Retina (tissue), 1 donor: ENCODE data around the gene TYMP.
"Not testable (repeated sequence)": the region's sequence is repeated elsewhere in the genome, so short reads cannot be mapped to it uniquely, and the experiment has no call there.

Experiments used
- DNase-seq: peaks from one replicate; pipeline ENCODE4 v3.0.0-alpha.2; 2016

TYMP gene

GRCh38 chr22:50562523-50563412 lies 33.0 kb upstream of the TYMP start, which contains the start of gene SYCE3:
Gene SYCE3, minus strand, starts transcription at chr22:50562919. Its CDS starts 6,514 bp downstream, at chr22:50556405.
- DNase-seq: peak; percentile 99

GRCh38 chr22:50561401-50562358 lies 31.9 kb upstream of the TYMP start:
- DNase-seq: no peak

DNA sequence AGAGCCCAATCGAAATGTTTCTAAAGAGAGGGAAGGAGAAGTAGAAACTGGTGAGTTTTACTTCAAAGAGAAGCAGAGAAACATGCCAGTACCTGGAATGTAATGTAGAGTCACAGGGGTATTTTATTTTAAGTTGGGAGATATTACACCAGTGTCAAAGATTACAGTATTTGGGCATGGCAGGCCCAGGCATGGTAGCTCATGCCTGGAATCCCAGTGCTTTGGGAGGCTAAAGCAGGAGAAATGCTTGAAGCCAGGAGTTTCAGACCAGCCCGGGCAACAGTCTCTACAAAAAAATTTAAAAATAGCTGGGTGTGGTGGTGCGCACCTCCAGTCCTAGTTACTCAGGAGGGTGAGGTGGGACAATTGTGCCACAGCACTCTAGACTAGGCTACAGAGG lies 30.2 kb upstream of the TYMP start:
- no peak for DNase-seq

DNA sequence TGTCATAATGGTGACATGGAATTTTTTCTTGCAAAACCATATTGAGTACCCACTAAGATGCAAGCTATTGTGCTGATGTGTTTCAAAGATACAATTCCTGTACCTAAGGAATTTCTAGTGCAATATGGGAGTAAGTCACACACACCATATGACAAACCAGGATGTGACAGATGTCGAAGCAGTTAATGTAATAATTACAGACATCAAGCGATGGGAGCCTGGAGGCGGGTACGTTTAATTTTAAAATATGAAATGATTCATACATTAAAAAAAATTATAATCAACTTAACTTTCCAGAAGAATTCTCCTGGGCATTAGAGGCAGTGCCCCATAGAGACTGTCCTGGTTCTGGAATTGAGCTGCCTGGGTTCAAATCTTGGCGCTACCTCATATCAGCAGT lies 26.9 kb upstream of the TYMP start:
- DNase-seq: no peak

GRCh38 chr22:50553310-50553709 lies 23.5 kb upstream of the TYMP start:
- DNase-seq: no peak

GRCh38 chr22:50551160-50551752 lies 21.4 kb upstream of the TYMP start:
- DNase-seq: no peak

GRCh38 chr22:50550395-50550794 lies 20.6 kb upstream of the TYMP start:
- DNase-seq: no peak

DNA sequence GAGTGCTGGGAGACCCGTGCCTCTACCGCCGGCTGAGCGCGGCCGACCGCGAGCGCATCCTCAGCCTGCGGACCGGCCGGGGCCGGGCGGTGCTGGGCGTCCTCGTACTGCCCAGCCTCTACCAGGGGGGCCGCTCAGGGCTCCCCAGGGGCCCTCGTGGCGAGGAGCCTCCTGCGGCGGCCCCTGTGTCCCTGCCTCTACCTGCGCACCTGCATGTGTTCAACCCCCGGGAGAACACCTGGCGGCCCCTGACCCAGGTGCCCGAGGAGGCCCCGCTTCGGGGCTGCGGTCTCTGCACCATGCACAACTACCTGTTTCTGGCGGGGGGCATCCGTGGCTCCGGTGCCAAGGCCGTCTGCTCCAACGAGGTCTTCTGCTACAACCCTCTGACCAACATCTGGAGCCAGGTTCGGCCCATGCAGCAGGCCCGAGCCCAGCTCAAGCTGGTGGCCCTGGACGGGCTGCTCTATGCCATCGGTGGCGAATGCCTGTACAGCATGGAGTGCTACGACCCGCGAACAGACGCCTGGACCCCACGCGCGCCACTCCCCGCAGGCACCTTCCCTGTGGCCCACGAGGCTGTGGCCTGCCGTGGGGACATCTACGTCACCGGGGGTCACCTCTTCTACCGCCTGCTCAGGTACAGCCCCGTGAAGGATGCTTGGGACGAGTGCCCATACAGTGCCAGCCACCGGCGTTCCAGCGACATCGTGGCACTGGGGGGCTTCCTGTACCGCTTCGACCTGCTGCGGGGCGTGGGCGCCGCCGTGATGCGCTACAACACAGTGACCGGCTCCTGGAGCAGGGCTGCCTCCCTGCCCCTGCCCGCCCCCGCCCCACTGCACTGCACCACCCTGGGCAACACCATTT lies 19.3 kb upstream of the TYMP start:
- peak; percentile 53 for DNase-seq

- DNase-seq: peak; percentile 47
Measured at GRCh38 chr22:50548040-50548920, 18.5 kb upstream of the TYMP start.

DNA sequence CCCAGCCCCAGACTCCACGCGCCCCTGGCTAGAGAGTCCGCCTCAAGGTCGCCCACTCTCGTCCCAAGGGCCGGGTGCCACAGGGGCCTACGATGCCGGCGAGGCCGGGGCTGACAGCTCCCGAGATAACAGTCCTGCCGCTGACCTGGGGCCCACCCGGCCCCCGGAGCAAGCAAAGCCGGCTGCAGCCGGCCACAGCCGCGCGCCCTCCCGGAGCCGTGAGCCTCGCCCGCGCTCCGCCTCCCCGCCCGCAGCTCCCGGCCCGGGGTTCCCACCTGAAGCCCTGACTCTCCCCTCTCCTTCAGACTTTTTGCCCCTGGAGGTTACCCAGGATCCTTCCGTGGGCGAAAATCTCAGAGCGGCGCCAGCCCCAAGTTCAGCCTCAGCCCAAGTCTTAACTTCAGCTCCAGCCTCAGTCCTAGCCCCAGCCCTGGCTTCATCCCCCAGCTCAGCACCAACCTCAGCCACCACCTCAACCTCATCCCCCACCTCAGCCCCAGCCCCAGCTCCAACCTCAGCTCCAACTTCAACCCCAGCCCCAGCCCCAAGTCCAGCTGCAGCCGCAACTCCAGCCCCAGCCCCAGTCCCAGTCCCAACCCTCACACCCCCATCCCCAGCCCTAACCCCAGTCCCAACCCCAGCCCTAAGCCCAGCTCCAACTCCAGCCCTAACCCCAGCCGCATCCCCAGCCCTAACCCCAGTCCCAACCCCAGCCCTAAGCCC lies 17.6 kb upstream of the TYMP start:
- DNase-seq: no peak

DNA sequence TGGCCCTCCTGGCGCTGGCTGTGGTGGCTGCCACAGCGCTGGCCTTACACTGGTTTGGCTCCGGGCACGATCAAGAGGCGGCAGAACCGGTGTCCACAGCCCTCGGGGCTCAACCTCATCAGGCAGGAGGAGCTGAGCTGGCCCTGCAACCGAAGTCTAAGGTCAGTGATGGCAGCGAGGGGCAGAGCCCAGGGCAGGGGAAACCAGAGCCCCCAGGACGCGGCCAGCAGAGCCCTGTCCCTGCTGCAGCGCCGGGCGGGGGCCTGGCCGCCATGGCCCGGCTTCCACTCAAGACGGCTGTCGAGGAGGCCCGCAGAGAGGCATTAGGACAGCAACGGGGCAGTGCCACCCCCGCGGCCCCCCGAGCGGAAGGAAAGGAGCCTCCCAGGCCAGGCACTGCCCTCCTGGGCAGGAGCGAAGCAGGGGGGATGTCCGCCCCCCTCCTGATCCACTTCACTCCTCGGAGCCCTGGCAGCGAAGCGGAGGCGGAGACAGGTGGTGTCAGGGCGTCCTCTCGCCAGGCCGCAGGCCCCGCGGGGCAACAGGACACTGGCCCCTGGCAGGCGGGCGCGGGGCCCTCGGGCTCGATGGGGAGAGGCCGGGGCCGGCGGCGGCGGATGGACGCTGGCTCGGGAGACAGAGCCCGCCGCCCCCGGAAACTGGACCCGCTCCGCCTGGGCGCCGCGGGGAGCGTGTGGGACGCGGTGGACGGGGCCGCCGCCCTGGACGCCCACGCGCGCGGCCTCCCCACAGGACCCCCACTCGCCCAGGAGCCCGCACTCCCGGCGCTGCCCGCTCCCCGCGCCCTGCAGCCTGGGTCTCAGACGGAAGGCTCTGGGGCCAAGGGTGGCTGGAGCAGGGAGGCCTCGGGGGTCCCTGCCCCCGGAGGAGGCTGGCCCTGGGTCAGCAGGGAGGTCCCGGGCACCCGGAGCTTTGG lies 16.8 kb upstream of the TYMP start:
- DNase-seq: no peak

GRCh38 chr22:50545522-50546325 lies 15.9 kb upstream of the TYMP start, which contains the start of gene KLHDC7B:
Gene KLHDC7B, plus strand, starts transcription at chr22:50545899. Its CDS starts 345 bp downstream, at chr22:50546244.
- DNase-seq: no peak

GRCh38 chr22:50544746-50545253 lies 15.0 kb upstream of the TYMP start:
- no peak for DNase-seq

DNA sequence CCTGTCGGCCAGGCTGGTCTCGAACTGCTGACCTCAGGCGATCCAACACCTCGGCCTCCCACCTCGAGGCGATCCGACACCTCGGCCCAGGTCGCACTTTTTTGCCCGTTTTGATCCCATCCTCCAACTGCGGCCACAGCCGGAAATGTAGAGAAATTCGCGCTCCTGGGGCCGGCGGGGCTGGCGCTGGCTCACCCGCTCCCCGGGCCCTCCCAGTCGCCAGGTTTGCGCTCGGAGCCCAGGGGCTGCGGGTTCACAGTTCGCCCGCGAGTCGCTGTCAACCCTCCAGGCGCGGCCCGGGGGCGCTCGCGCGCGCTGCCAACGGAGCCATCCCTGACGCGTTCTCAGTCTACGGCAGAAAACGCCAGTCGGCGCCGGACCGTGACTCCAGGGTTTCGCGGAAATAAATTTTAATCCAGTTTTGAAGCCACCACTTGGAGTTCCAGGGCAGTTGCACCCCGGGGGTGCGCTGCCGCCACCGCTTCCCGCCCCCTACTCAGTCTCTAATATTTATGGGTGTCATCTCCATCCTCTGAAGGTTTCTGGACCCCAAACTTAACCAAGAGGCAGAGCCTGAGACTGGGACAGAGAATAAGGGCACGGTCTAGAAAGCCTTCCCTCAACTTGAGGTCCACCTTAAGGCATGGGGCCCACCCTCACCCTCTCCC lies 14.4 kb upstream of the TYMP start:
- DNase-seq: peak; percentile 83

DNA sequence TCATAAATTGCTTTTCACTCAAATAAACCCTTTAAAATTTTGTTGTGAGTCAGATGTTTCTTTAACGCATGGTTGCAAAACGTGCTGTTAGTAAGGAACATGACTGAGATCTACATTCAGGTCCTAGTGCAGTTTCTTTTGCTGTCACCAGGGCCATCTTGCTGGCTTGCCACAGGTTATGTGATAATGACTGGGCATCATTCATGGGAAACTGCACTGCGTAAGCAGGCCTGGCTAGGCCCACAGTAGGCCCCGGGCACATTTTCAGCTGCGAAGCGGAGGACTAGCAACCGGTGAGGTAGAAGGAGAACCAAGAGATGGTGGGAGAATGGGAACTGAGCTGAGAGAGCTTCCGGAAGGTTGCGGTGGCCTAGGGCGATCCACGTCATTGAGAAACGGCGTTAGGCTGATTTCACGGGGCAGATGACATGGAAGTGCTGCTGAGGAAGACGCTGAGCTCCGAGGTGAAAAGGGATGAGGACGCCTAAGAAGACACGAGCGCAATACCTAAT lies 12.7 kb upstream of the TYMP start:
- DNase-seq: no peak

DNA sequence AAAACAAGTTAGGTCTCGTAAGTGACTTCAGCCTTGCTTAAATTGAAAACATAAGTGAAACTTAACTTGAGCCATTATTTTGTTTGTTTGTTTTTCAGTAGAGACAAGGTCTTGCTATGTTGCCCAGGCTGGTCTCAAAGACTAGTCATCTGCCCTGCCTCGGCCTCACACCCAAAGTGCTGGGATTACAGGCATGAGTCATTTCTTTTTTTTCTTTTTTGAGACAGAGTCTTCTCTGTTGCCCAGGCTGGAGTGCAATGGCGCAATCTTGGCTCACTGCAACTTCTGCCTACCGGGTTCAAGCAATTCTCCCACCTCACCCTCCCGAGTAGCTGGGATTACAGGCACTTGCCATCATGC lies 11.8 kb upstream of the TYMP start:
- not testable (repeated sequence) for DNase-seq

GRCh38 chr22:50540381-50540780 lies 10.6 kb upstream of the TYMP start:
- DNase-seq: no peak
